Gastroesophageal sphincter (tissue), 4 donors: ENCODE results near the gene RASD1. TPM values are rescaled to one million over a fixed set of nuclear protein-coding genes. Genes with fewer than 3 reads are reported as not detected.
"Not testable (repeated sequence)": the region's sequence is repeated elsewhere in the genome, so short reads cannot be mapped to it uniquely, and the experiment has no call there.

Source experiments
- ATAC-seq: fragments of 150-250 bp; one replicate; pipeline ENCODE4 v1.9.1; 2016; ENCODE audit warnings: mild to moderate bottlenecking, moderate library complexity
- H3K27ac ChIP-seq, 4 donors: fragments of 200-600 bp; sonication (generic) in 3 of 4; 1 replicate in 3 of 4; 2 replicates in 1 of 4; pipeline ENCODE4 v1.5.1; 2016 to 2019
- H3K27me3 ChIP-seq: fragments of 200-600 bp; sonication (generic); one replicate; pipeline ENCODE4 v1.5.1; 2019
- H3K36me3 ChIP-seq, 2 donors: fragments of 200-600 bp; sonication (generic); one replicate each; pipeline ENCODE4 v1.5.1; 2019; ENCODE audit warnings: control low read depth in 1 of 2
- H3K4me1 ChIP-seq, 3 donors: fragments of 200-600 bp; sonication (generic); 1 replicate in 2 of 3; 2 replicates in 1 of 3; pipeline ENCODE4 v1.5.1; 2016 to 2019; ENCODE audit warnings: control low read depth in 2 of 3
- H3K4me3 ChIP-seq, 2 donors: fragments of 200-600 bp; sonication (generic); one replicate each; pipeline ENCODE4 v1.5.1; 2019; ENCODE audit warnings: mild to moderate bottlenecking in 1 of 2, moderate library complexity in 1 of 2
- H3K9me3 ChIP-seq, 3 donors: fragments of 200-600 bp; sonication (generic); one replicate each; pipeline ENCODE4 v1.5.1; 2017 to 2019; ENCODE audit warnings: control low read depth in 2 of 3
- CTCF ChIP-seq, 4 experiments: fragments of 200-600 bp in 2 of 4; fragments of 450-650 bp in 2 of 4; sonication (generic) in 1 of 4; IDR thresholded peaks; one replicate each; pipeline ENCODE4 v1.5.1; 2017 to 2019; ENCODE audit warnings: antibody characterized with exemption in 4 of 4, mild to moderate bottlenecking in 2 of 4, moderate library complexity in 2 of 4
- EP300 ChIP-seq: sonication (generic); formaldehyde crosslinking; IDR thresholded peaks from one replicate; pipeline ENCODE4 v1.6.1; 2017; ENCODE audit warnings: antibody characterized with exemption, mild to moderate bottlenecking
- POLR2A ChIP-seq, 2 donors: fragments of 450-650 bp; IDR thresholded peaks; one replicate each; pipeline ENCODE4 v1.6.1; 2017; ENCODE audit warnings: antibody characterized with exemption in 2 of 2, mild to moderate bottlenecking in 2 of 2, moderate library complexity in 1 of 2
- POLR2AphosphoS5 ChIP-seq: sonication (generic); formaldehyde crosslinking; IDR thresholded peaks from one replicate; pipeline ENCODE4 v1.6.1; 2017; ENCODE audit warnings: antibody characterized with exemption
- WGBS, 2 donors: methylation state at CpG; one replicate each; pipeline ENCODE4 v1.1.5; 2018; ENCODE audit warnings: low coverage in 1 of 2; 5-methylcytosine and 5-hydroxymethylcytosine counted together
- total RNA-seq, 4 donors: library from RNA; depleted of rRNA; stranded (reverse); fragments of >200 nt; gene quantifications; one replicate each; pipeline ENCODE4 v1.1.0, GENCODE V29; 2016

RASD1 gene
- total RNA-seq, 4 donors from 2014 or later, result 2.6 to 24.6 (median 5.1) TPM

- no peak overlapping the region for H3K27ac ChIP-seq
- peaks cover 68% of the 10 kb centered on the region for H3K27me3 ChIP-seq
- no peaks in the 10 kb centered on the region for H3K9me3 ChIP-seq
- H3K4me3 ChIP-seq, result no peak overlapping the region
- no peak for TF ChIP-seq EP300
- no peak for TF ChIP-seq CTCF (IDR thresholded peaks at IDR 0.05)
- no peak for TF ChIP-seq POLR2A (IDR thresholded peaks at IDR 0.05)
- no peak for TF ChIP-seq POLR2AphosphoS5
- WGBS, 2 donors, result 24 to 100% methylated on average over 1 to 5 of the region's 5 CpGs
- H3K36me3 ChIP-seq, result no peaks in the 10 kb centered on the region
- ATAC-seq, result no peak
- H3K4me1 ChIP-seq, result no peaks in the 10 kb centered on the region
These were observed 29.2 kb downstream of the RASD1 start for GRCh38 chr17:17467016-17467415.

GRCh38 chr17:17466511-17466910 lies 29.7 kb downstream of the RASD1 start:
- 49 to 57% methylated on average over 4 of the region's 5 CpGs for WGBS, 2 donors
- Histone ChIP-seq H3K27ac (no peak overlapping the region), H3K9me3 (no peaks in the 10 kb centered on the region), H3K36me3 (no peaks in the 10 kb centered on the region), H3K4me3 (no peak overlapping the region), H3K4me1 (no peaks in the 10 kb centered on the region), H3K27me3 (peaks cover 67% of the 10 kb centered on the region)
- ATAC-seq, result no peak
- no peak for TF ChIP-seq POLR2A (IDR thresholded peaks at IDR 0.05)
- no peak for TF ChIP-seq CTCF (IDR thresholded peaks at IDR 0.05)
- TF ChIP-seq EP300, result no peak
- TF ChIP-seq POLR2AphosphoS5, result no peak

GRCh38 chr17:17465878-17466277 lies 30.3 kb downstream of the RASD1 start:
- not testable (repeated sequence) for H3K27ac ChIP-seq, ATAC-seq, H3K4me1 ChIP-seq, H3K36me3 ChIP-seq, H3K9me3 ChIP-seq, H3K4me3 ChIP-seq
- WGBS, 2 donors, result 40% methylated on average over 1 of the region's 1 CpG; no CpG with 5 or more reads in 1 of the 2 donors
- peaks cover 60% of the 10 kb centered on the region for H3K27me3 ChIP-seq

GRCh38 chr17:17463821-17464220 lies 32.4 kb downstream of the RASD1 start:
- H3K4me1 ChIP-seq, result no peaks in the 10 kb centered on the region
- no peak for ATAC-seq
- no peak for TF ChIP-seq EP300
- H3K27me3 ChIP-seq, result peaks cover 40% of the 10 kb centered on the region
- no peak overlapping the region for H3K27ac ChIP-seq
- H3K9me3 ChIP-seq, result no peaks in the 10 kb centered on the region
- 50 to 67% methylated on average over 2 to 5 of the region's 6 CpGs for WGBS, 2 donors
- H3K36me3 ChIP-seq, result no peaks in the 10 kb centered on the region
- no peak overlapping the region for H3K4me3 ChIP-seq

GRCh38 chr17:17462048-17462824 lies 34.0 kb downstream of the RASD1 start:
- H3K36me3 ChIP-seq, result no peaks in the 10 kb centered on the region
- H3K9me3 ChIP-seq, result no peaks in the 10 kb centered on the region
- 89% methylated on average over 3 of the region's 15 CpGs; no CpG with 5 or more reads in 1 of the 2 donors for WGBS, 2 donors
- ATAC-seq, result no peak
- H3K27me3 ChIP-seq, result peaks cover 27% of the 10 kb centered on the region
- H3K4me1 ChIP-seq, result no peaks in the 10 kb centered on the region
- no peak overlapping the region for H3K4me3 ChIP-seq
- TF ChIP-seq POLR2A (IDR thresholded peaks at IDR 0.05) (no peak), CTCF (IDR thresholded peaks at IDR 0.05) (no peak), POLR2AphosphoS5 (no peak), EP300 (no peak)
- H3K27ac ChIP-seq, result no peak overlapping the region

GRCh38 chr17:17460038-17460437 lies 36.2 kb downstream of the RASD1 start:
- H3K27me3 ChIP-seq, result peaks cover 22% of the 10 kb centered on the region
- 72 to 87% methylated on average over 4 of the region's 4 CpGs for WGBS, 2 donors

More at GRCh38 chr17:17460038-17460437, 36.2 kb downstream of the RASD1 start:
- Histone ChIP-seq H3K27ac (no peak overlapping the region), H3K36me3 (no peaks in the 10 kb centered on the region), H3K4me1 (no peaks in the 10 kb centered on the region), H3K9me3 (no peaks in the 10 kb centered on the region), H3K4me3 (no peak overlapping the region)
- ATAC-seq, result no peak
- TF ChIP-seq CTCF (IDR thresholded peaks at IDR 0.05), result no peak
- TF ChIP-seq POLR2AphosphoS5, result no peak
- no peak for TF ChIP-seq EP300
- TF ChIP-seq POLR2A (IDR thresholded peaks at IDR 0.05), result no peak
